Retina (tissue), 1 donor: Measurements from ENCODE around the gene PGA4.
A peak's percentile ranks its signal among the peaks of the same experiment; 100 is the strongest.
"Not testable (repeated sequence)": the region's sequence is repeated elsewhere in the genome, so short reads cannot be mapped to it uniquely, and the experiment has no call there.

Source experiments
- DNase-seq: peaks from one replicate; pipeline ENCODE4 v3.0.0-alpha.2; 2016

Gene PGA4

GRCh38 chr11:61222047-61222446, at the start of gene PGA4:
Gene PGA4, plus strand, starts transcription at chr11:61222347. Its CDS starts 54 bp downstream, at chr11:61222401.
- DNase-seq: not testable (repeated sequence)

GRCh38 chr11:61172356-61172755, 49.8 kb upstream of the PGA4 start:
- no peak for DNase-seq

GRCh38 chr11:61172888-61173287, 49.3 kb upstream of the PGA4 start:
- DNase-seq: no peak

- no peak for DNase-seq
These were observed 48.7 kb upstream of the PGA4 start for GRCh38 chr11:61173456-61173855.

DNA sequence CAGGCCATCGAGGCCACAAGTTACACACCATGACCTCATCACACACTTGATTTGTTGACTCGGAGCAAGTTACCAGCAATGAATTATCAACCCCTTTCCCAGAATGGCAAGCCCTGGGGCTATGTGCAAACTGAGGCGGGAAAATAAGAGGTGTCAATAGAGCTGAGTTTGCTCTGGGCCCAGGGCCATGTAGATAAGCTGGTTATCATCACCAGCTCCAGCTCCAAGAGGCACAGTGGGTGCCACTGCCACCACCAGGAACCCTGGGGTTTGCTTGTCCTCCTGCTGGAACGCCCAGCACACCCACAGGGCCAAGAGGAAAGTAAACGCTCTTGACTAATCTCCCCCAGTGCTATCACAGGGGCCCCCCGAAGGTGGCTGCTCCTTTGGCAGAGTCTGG, 47.9 kb upstream of the PGA4 start:
- DNase-seq: no peak

DNA sequence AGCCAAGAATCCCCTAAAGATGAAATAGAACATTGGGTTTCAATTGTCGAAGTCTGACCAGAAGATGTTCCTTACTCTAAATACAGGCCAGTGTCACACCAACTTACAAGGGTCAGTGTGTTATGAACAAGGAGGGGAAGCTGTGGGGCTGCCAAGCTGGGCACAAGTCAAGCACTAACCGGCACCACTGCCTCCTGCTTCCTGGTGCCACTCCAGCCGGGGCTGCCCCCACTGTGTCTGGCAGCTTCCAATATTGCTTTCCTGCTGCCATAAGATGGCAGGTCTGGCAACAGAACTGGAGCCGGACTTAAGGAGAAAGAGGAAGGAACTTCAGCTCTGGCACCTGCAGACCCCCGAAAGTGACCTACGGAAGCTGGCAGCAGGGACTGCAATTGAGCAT, 47.2 kb upstream of the PGA4 start:
- DNase-seq: no peak

- DNase-seq: no peak
These were observed 45.7 kb upstream of the PGA4 start for GRCh38 chr11:61176446-61176845.

DNA sequence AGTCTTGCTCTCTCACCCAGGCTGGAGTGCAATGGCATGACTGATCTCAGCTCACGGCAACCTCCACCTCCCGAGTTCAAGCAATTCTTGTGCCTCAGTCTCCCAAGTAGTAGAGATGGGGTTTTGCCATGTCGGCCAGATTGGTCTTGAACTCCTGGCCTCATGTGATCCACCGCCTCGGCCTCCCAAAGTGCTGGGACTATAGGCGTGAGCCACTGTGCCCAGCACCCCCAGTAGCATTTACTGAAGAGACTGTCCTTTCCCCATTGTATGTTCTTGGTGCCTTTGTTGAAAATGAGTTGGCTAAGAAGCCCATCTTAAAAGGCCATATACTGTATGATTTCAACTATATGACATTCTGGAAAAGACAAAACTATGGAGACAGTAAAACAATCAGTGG, 41.9 kb upstream of the PGA4 start:
- DNase-seq: not testable (repeated sequence)

GRCh38 chr11:61181489-61181888, 40.7 kb upstream of the PGA4 start:
- no peak for DNase-seq

DNA sequence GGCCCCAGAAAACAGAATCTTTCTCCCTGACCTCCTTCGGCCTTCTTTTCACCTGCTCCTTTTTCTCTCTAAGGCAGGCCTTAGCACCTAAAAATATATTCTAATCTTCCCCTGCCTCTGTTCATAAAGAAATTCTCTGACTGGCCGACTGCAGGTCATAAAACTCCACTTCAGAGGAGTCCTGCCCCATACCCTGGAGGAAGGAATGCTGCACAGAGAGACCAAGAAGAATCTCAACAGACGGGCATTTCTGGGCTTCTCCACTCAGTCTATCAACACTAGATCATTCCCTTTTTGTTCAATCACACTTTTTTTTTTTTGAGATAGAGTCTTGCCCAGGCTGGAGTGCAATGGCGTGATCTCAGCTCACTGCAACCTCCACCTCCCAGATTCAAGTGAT, 38.5 kb upstream of the PGA4 start:
- no peak for DNase-seq

- no peak for DNase-seq
These were observed 35.6 kb upstream of the PGA4 start for GRCh38 chr11:61186504-61186903.

DNA sequence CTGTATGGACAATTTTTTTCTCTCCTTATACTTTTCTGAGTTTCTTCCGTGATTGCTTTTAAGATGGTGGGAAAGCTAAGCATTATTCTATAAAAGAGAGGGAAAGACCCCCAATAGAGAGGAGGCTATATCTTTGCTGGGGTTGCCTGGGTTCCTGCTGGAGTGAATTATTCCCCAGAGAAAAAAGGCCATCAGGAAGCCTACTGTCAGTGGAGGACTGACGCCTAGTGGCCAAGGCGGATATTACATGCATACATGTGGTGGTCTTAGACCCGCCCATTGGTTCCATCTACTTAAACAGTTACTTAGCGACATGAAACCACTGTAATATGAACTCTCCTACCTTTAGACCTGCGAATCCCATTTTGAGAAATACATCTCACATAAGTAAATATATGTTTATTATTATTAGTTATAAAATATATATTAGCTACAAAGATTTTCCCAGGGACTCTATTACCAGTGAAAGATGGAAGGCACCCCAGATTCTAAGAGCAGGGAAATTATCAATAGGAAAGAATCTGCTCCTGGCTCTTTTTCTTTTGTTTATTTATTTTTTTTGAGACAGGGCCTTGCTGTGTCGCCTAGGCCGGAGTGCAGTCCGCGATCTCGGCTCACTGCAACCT, 34.5 kb upstream of the PGA4 start:
- peak; percentile 81 for DNase-seq

DNA sequence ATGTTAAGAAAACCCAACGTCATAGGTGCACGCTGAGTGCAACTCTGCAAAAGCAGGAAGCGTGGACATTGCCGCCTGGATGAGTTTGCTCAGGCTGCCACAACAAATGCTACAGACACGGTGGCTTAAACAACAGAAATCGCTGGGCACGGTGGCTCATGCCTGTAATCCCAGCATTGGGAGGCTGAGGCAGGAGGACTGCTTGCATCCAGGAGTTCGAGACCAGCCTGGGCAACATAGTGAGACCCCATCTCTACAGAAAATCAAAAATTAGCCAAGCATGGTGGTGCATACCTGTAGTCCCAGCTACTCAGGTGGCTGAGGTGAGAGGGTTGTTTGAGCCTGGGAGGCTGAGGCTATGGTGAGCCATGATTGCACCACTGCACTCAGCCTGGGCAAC, 32.2 kb upstream of the PGA4 start:
- DNase-seq: no peak

GRCh38 chr11:61193596-61193995, 28.6 kb upstream of the PGA4 start:
- no peak for DNase-seq

- DNase-seq: no peak
These were observed 27.9 kb upstream of the PGA4 start for GRCh38 chr11:61194169-61194671.

DNA sequence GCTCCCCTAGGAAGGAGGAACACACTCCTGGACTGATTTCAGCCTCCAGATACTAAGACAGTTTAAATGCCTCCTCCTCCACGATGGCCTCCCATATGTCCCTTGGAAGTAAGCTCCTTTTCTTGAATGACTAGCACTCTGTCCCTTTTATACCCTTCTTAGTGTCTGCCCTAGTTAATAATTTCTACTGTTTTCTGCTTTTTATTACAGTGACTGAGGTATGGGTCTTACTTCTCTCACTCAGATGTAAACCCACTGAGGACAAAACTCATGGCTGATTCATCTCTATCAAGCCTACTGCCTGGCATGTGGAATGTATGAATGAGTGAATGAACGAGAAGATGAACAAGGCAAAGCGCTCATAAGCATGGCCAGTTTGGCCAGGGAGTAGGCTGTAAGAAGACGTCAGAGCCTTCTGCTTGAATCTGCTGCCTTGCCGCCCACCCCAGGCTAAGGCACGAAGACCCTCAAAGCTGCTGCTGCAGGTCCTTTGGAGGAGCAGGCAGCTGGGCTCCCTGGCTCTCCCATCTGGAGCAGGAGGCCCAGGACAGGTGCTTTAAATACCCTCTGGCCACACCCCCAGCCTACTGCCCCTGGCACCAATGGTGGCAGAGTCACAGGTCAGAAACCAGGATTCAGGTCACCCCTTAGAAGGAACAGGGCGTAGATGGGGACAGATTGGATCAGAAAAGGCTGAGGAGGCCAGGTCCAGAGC, 27.0 kb upstream of the PGA4 start:
- no peak for DNase-seq

DNA sequence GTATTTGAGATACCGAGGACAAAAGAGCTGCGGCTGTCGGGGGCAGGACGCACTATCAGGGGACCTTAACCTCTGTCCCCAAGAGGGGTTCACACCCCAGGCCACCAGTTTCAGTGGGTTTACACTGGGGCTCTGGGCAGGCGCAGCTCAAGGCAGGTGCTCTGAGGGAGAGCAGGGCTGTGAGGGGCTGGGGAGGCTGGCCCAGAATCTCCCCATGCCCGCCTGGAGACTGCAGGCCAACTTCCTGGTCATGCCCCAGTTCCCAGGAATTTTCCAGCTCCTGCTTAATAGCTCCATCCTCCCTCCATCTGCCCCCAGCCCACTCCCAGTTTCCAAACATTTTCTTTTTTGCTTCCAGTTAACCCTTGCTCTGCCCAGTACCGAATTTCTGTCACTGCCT, 26.4 kb upstream of the PGA4 start:
- no peak for DNase-seq

- DNase-seq: peak; percentile 19
These were observed 23.8 kb upstream of the PGA4 start for GRCh38 chr11:61198361-61198760.

GRCh38 chr11:61198948-61199523, 23.1 kb upstream of the PGA4 start:
- no peak for DNase-seq

GRCh38 chr11:61201476-61201875, 20.7 kb upstream of the PGA4 start:
- no peak for DNase-seq

GRCh38 chr11:61202950-61203746, 19.0 kb upstream of the PGA4 start, which contains the start of gene PGA3:
Gene PGA3, plus strand, starts transcription at chr11:61203515. Its CDS starts 50 bp downstream, at chr11:61203565.
- DNase-seq: not testable (repeated sequence)

- not testable (repeated sequence) for DNase-seq
These were observed 18.3 kb upstream of the PGA4 start for GRCh38 chr11:61203873-61204272.

DNA sequence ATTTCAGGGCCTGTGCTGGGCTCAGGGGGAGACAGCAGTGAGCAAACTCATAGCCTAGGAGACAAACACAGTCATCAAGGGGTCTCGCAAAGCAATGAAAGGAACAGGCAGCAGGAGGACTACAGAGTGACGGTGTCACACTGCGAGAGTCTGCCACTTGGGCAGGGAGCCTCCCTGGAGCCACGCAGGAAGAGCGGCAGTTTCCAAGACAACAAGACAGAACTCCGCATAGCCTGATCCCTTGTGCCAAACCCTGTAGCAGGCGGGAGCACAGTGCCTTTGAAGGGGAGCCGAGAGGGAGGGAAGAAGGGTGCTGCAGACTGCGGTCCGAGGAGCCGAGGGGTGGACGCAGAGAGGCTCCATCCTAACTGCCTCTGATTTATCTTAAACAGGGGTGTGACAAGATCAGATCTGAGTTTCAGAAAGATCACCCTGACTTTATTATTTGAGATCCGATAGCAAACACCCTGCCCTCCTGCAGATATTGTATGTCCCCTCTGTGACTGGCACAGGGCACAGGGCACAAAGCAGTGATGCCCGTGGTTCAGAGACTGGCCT, 17.6 kb upstream of the PGA4 start:
- peak; percentile 40 for DNase-seq
